Caco-2 (cell line): ENCODE measurements around the gene SV2B. TPM values are rescaled to one million over a fixed set of nuclear protein-coding genes. Genes with fewer than 3 reads are reported as not detected.
A peak's percentile ranks its signal among the peaks of the same experiment; 100 is the strongest.

Source experiments
- BruUV-seq: library from RNA; stranded (reverse); fragments of 400-500 nt; replicated peaks from 2 replicates; lab custom pipeline; 2021; lab: Mats Ljungman, UMichigan
- CTCF ChIA-PET: fragments of 300-600 bp; sonication (Branson Sonifier 250); formaldehyde crosslinking; loops from one replicate; lab custom pipeline; 2022; ENCODE audit warnings: antibody characterized with exemption; lab: Charles Lee
- POLR2A ChIA-PET: fragments of 300-600 bp; sonication (Branson Sonifier 250); formaldehyde crosslinking; loops from one replicate; lab custom pipeline; 2022; ENCODE audit warnings: antibody characterized with exemption; lab: Charles Lee
- DNase-seq, 2 experiments: peaks; one replicate each; pipeline versions ENCODE4 v3.0.0 to v3.0.0-alpha.2; 2020 to 2022
- H3K27me3 ChIP-seq: replicated peaks from 2 replicates; pipeline ENCODE4 v1.6.0; 2011; ENCODE audit warnings: low read length; ENCODE audit not compliant: control insufficient read depth, insufficient read depth
- H3K36me3 ChIP-seq: 2 replicates; pipeline ENCODE4 v1.5.1; 2011; ENCODE audit warnings: low read length; ENCODE audit not compliant: control insufficient read depth, insufficient read depth
- H3K4me1 ChIP-seq: fragments of 250-450 bp; sonication (Bioruptor Pico); 2 replicates; pipeline ENCODE4 v1.5.1; 2020; ENCODE audit warnings: mild to moderate bottlenecking
- H3K4me3 ChIP-seq: 2 replicates; pipeline ENCODE4 v1.5.1; 2011; ENCODE audit warnings: low read depth, mild to moderate bottlenecking, control low read depth, low read length
- H3K9me3 ChIP-seq: fragments of 250-450 bp; sonication (Bioruptor Pico); 2 replicates; pipeline ENCODE4 v1.5.1; 2020; ENCODE audit warnings: mild to moderate bottlenecking, moderate library complexity
- H3K27ac Mint-ChIP-seq: one replicate; pipeline ENCODE4 v1.8.0; 2022; ENCODE audit warnings: mixed read lengths; ENCODE audit not compliant: unreplicated experiment
- H3K27me3 Mint-ChIP-seq: one replicate; pipeline ENCODE4 v1.8.0; 2022; ENCODE audit warnings: mixed read lengths; ENCODE audit not compliant: insufficient read depth, unreplicated experiment
- H3K36me3 Mint-ChIP-seq: one replicate; pipeline ENCODE4 v1.8.0; 2022; ENCODE audit warnings: mild to moderate bottlenecking, mixed read lengths; ENCODE audit not compliant: insufficient read depth, unreplicated experiment
- H3K4me1 Mint-ChIP-seq: one replicate; pipeline ENCODE4 v1.8.0; 2022; ENCODE audit warnings: low read depth, mixed read lengths; ENCODE audit not compliant: unreplicated experiment
- H3K4me3 Mint-ChIP-seq: one replicate; pipeline ENCODE4 v1.8.0; 2022; ENCODE audit warnings: mild to moderate bottlenecking, moderate library complexity, mixed read lengths; ENCODE audit not compliant: unreplicated experiment
- H3K9me3 Mint-ChIP-seq: one replicate; pipeline ENCODE4 v1.8.0; 2022; ENCODE audit warnings: mixed read lengths; ENCODE audit not compliant: unreplicated experiment
- CTCF ChIP-seq, 2 experiments: fragments of 200-600 bp in 1 of 2; IDR thresholded peaks; 1 replicate in 1 of 2; 2 replicates in 1 of 2; pipeline versions ENCODE4 v1.5.1 to v1.8.0; 2011 to 2022; ENCODE audit warnings: antibody characterized with exemption in 1 of 2, control low read depth in 1 of 2, inconsistent platforms in 1 of 2, low read depth in 1 of 2, low read length in 1 of 2, mild to moderate bottlenecking in 1 of 2, moderate library complexity in 1 of 2; ENCODE audit not compliant: insufficient read depth in 1 of 2, severe bottlenecking in 1 of 2, unreplicated experiment in 1 of 2
- intact Hi-C: fragments of 100-400 bp; cut with micrococcal nuclease; formaldehyde crosslinking; loops from one replicate; pipeline ENCODE4 v1.10.0; 2022; ENCODE audit not compliant: unreplicated experiment
- total RNA-seq: library from RNA; stranded (reverse); gene quantifications from 2 replicates; pipeline ENCODE4 v1.2.3, GENCODE V29; 2022

Gene SV2B
- total RNA-seq, 1 experiment from 2014 or later, result not detected

DNA sequence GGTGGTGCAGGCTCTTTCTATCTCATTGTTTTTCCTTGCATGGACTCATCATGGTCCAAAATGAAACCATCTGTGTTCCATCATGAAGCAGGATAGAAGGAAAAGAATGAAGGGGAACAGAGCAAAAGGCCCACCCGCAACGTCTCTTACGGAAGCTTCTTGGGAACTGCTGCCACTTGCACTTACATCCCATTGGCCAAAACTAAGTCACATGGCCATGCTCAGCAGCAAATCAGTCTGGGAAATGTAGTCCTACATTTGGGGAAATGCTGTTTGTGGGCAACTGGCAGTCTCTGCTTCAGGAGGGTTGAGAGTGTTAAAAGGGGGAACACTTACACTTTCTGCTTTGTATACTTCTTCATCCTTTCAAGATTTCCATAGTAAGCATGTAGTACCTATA, 191.6 kb downstream of the SV2B start:
- POLR2A ChIA-PET, result no interaction called here
- intact Hi-C loops, result no loop called here
- no peaks in the 10 kb centered on the region for H3K36me3 ChIP-seq
- CTCF ChIA-PET, result no interaction called here
- Mint-ChIP-seq H3K4me3 (no peak overlapping the region), H3K27me3 (peaks cover 25% of the 10 kb centered on the region), H3K4me1 (no peaks in the 10 kb centered on the region), H3K27ac (no peak overlapping the region), H3K36me3 (no peaks in the 10 kb centered on the region), H3K9me3 (no peaks in the 10 kb centered on the region)
- BruUV-seq, result no TSS peak
- H3K9me3 ChIP-seq, result no peaks in the 10 kb centered on the region; the same call in 1 of the 2 replicates
- H3K4me1 ChIP-seq, result no peaks in the 10 kb centered on the region
- peaks cover 1% of the 10 kb centered on the region; the same call in 1 of the 2 replicates for H3K27me3 ChIP-seq
- no peak overlapping the region for H3K4me3 ChIP-seq
- TF ChIP-seq CTCF (IDR thresholded peaks at IDR 0.05; ENCODE audit: insufficient read depth in 1 of 2, low read depth in 1 of 2, low read length in 1 of 2, severe bottlenecking in 1 of 2, unreplicated experiment in 1 of 2), result no peak
- peak in 1 of 2 experiments; percentile 5 for DNase-seq

DNA sequence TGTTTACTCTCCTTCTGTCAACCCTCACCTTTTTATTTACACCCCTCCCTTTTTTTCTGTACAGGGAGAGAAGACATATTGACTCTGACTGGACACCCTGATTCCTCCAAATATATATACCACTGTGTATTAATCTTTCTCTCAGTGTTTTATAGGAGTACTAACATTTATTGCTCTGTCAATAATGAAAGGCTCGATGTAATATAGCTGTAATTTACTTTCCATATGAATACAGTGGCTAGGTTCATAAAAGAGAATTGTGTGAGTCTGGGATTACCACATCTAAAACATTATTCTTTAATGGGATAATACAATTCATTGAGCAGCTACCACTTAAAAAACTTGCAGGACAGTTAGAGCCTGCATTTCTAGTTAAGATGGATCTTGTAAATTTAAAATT, 194.3 kb downstream of the SV2B start:
- Mint-ChIP-seq H3K36me3 (no peaks in the 10 kb centered on the region), H3K27me3 (peaks cover 22% of the 10 kb centered on the region), H3K4me1 (no peaks in the 10 kb centered on the region), H3K27ac (no peak overlapping the region), H3K4me3 (no peak overlapping the region), H3K9me3 (no peaks in the 10 kb centered on the region)
- BruUV-seq, result no TSS peak
- ChIA-PET POLR2A (no interaction called here), CTCF (no interaction called here)
- TF ChIP-seq CTCF (IDR thresholded peaks at IDR 0.05; ENCODE audit: insufficient read depth in 1 of 2, low read depth in 1 of 2, low read length in 1 of 2, severe bottlenecking in 1 of 2, unreplicated experiment in 1 of 2), result no peak
- no peak for DNase-seq
- intact Hi-C loops, result no loop called here
- no peaks in the 10 kb centered on the region for H3K9me3 ChIP-seq
- H3K36me3 ChIP-seq, result no peaks in the 10 kb centered on the region
- no peak overlapping the region for H3K4me3 ChIP-seq
- no peaks in the 10 kb centered on the region for H3K27me3 ChIP-seq
- H3K4me1 ChIP-seq, result no peaks in the 10 kb centered on the region

- Mint-ChIP-seq H3K9me3 (no peaks in the 10 kb centered on the region), H3K27ac (no peak overlapping the region), H3K36me3 (no peaks in the 10 kb centered on the region), H3K4me3 (no peak overlapping the region), H3K27me3 (peaks cover 20% of the 10 kb centered on the region), H3K4me1 (no peaks in the 10 kb centered on the region)
- H3K4me3 ChIP-seq, result no peak overlapping the region
- no TSS peak for BruUV-seq
- H3K36me3 ChIP-seq, result no peaks in the 10 kb centered on the region
- CTCF ChIA-PET, result no interaction called here
- intact Hi-C loops, result no loop called here
- no peak for TF ChIP-seq CTCF (IDR thresholded peaks at IDR 0.05; ENCODE audit: insufficient read depth in 1 of 2, low read depth in 1 of 2, low read length in 1 of 2, severe bottlenecking in 1 of 2, unreplicated experiment in 1 of 2)
- H3K9me3 ChIP-seq, result no peaks in the 10 kb centered on the region
- POLR2A ChIA-PET, result no interaction called here
- no peaks in the 10 kb centered on the region for H3K27me3 ChIP-seq
- H3K4me1 ChIP-seq, result no peaks in the 10 kb centered on the region
- DNase-seq, result no peak
Measured at GRCh38 chr15:91294795-91295194, 194.7 kb downstream of the SV2B start.
